HL-60 (cell line): ENCODE data around the gene DTNA.

Experiments
- DNase-seq, 2 experiments: peaks; one replicate each; pipeline ENCODE4 v3.0.0-alpha.2; 2010 to 2020; ENCODE audit warnings: low read depth in 1 of 2, low spot score in 1 of 2
- H3K27ac ChIP-seq: fragments of 250-450 bp; sonication (Bioruptor Pico); replicated peaks from 2 replicates; pipeline ENCODE4 v1.5.1; 2020; ENCODE audit warnings: mild to moderate bottlenecking, moderate library complexity
- H3K27me3 ChIP-seq: fragments of 250-450 bp; sonication (Bioruptor Pico); 2 replicates; pipeline ENCODE4 v1.5.1; 2021; ENCODE audit warnings: mild to moderate bottlenecking, moderate library complexity; ENCODE audit not compliant: insufficient read depth, poor library complexity, severe bottlenecking
- H3K4me3 ChIP-seq: replicated peaks from 2 replicates; pipeline ENCODE4 v1.5.1; 2011; ENCODE audit warnings: mild to moderate bottlenecking, control low read depth, low read length; ENCODE audit not compliant: insufficient read depth
- GABPA ChIP-seq: IDR thresholded peaks from 2 replicates; pipeline ENCODE4 v1.6.1; 2012; ENCODE audit warnings: low read depth
- POLR2AphosphoS5 ChIP-seq: IDR thresholded peaks from 2 replicates; pipeline ENCODE4 v1.6.1; 2012; ENCODE audit warnings: low read depth
- SPI1 ChIP-seq: IDR thresholded peaks from 2 replicates; pipeline ENCODE4 v1.6.1; 2012; ENCODE audit warnings: low read depth, mild to moderate bottlenecking, borderline replicate concordance
- TF ChIP-seq, protein P1 (sequence below): IDR thresholded peaks from one replicate; pipeline ENCODE4 v1.5.1; 2011; ENCODE audit warnings: low read length, control low read depth, inconsistent platforms; ENCODE audit not compliant: insufficient read depth
- TF ChIP-seq, protein P2 (sequence below): IDR thresholded peaks from 2 replicates; pipeline ENCODE4 v1.6.1; 2012; ENCODE audit warnings: low read depth; ENCODE audit not compliant: insufficient replicate concordance

Gene DTNA

GRCh38 chr18:34932363-34932762 is 222.3 kb downstream of the DTNA start:
- no peak for TF ChIP-seq POLR2AphosphoS5
- TF ChIP-seq GABPA, result no peak
- TF ChIP-seq, protein P1, sequence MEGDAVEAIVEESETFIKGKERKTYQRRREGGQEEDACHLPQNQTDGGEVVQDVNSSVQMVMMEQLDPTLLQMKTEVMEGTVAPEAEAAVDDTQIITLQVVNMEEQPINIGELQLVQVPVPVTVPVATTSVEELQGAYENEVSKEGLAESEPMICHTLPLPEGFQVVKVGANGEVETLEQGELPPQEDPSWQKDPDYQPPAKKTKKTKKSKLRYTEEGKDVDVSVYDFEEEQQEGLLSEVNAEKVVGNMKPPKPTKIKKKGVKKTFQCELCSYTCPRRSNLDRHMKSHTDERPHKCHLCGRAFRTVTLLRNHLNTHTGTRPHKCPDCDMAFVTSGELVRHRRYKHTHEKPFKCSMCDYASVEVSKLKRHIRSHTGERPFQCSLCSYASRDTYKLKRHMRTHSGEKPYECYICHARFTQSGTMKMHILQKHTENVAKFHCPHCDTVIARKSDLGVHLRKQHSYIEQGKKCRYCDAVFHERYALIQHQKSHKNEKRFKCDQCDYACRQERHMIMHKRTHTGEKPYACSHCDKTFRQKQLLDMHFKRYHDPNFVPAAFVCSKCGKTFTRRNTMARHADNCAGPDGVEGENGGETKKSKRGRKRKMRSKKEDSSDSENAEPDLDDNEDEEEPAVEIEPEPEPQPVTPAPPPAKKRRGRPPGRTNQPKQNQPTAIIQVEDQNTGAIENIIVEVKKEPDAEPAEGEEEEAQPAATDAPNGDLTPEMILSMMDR, result no peak
- TF ChIP-seq, protein P2, sequence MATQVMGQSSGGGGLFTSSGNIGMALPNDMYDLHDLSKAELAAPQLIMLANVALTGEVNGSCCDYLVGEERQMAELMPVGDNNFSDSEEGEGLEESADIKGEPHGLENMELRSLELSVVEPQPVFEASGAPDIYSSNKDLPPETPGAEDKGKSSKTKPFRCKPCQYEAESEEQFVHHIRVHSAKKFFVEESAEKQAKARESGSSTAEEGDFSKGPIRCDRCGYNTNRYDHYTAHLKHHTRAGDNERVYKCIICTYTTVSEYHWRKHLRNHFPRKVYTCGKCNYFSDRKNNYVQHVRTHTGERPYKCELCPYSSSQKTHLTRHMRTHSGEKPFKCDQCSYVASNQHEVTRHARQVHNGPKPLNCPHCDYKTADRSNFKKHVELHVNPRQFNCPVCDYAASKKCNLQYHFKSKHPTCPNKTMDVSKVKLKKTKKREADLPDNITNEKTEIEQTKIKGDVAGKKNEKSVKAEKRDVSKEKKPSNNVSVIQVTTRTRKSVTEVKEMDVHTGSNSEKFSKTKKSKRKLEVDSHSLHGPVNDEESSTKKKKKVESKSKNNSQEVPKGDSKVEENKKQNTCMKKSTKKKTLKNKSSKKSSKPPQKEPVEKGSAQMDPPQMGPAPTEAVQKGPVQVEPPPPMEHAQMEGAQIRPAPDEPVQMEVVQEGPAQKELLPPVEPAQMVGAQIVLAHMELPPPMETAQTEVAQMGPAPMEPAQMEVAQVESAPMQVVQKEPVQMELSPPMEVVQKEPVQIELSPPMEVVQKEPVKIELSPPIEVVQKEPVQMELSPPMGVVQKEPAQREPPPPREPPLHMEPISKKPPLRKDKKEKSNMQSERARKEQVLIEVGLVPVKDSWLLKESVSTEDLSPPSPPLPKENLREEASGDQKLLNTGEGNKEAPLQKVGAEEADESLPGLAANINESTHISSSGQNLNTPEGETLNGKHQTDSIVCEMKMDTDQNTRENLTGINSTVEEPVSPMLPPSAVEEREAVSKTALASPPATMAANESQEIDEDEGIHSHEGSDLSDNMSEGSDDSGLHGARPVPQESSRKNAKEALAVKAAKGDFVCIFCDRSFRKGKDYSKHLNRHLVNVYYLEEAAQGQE, result no peak
- TF ChIP-seq SPI1, result no peak
- Histone ChIP-seq H3K27ac (no peak overlapping the region), H3K4me3 (no peak overlapping the region), H3K27me3 (no peaks in the 10 kb centered on the region)
- no peak for DNase-seq

DNA sequence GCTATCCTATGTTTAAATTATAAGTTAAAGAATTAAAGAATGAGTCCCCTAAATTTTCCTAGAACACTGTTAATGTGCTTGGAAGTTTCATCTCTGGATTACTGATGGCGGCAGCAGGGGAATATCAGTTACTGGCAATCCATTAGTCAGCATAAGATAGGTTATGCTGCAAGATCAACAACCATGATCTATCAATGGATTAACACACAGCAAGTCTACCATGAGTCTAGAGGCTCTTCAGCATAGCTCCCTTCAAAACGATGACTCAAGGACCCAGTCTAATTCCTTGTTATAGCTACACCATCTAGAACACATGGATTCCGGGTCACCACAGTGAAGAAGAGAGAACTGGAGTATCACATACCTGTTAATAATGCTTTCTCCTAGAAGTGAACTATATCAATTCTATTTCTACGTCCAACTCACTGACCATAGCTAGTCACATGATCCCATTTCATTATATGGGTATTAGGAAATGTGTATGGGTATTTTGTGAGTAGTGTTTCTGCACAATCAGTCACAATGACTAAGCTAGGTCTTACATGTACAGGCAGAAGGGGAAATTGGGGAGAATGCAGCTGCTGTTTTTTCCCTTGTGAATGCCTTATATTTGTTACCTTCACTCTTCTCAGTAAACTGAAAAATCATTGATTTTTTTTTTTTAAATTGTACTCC is 222.8 kb downstream of the DTNA start:
- no peak for DNase-seq
- TF ChIP-seq, protein P1, result no peak
- no peak for TF ChIP-seq SPI1
- TF ChIP-seq, protein P2, result no peak
- TF ChIP-seq GABPA, result no peak
- no peak for TF ChIP-seq POLR2AphosphoS5
- Histone ChIP-seq H3K27ac (no peak overlapping the region), H3K4me3 (no peak overlapping the region), H3K27me3 (no peaks in the 10 kb centered on the region)

GRCh38 chr18:34933909-34934661 is 224.0 kb downstream of the DTNA start:
- no peak for TF ChIP-seq SPI1
- TF ChIP-seq POLR2AphosphoS5, result no peak
- TF ChIP-seq, protein P1, result no peak
- no peak for DNase-seq
- Histone ChIP-seq H3K4me3 (no peak overlapping the region), H3K27me3 (no peaks in the 10 kb centered on the region), H3K27ac (no peak overlapping the region)
